SK-N-SH treated with all-trans-retinoic acid at 6 μM for 48 hours (cell line): ENCODE measurements around the gene EIF2S1.

Experiments used
- ARNTL ChIP-seq: fragments of 450-650 bp; formaldehyde crosslinking; IDR thresholded peaks from 2 replicates; pipeline ENCODE4 v1.5.0; 2020; ENCODE audit warnings: low read depth, mild to moderate bottlenecking, moderate library complexity, borderline replicate concordance
- CSDC2 ChIP-seq: fragments of 250-450 bp; sonication (Bioruptor Pico); IDR thresholded peaks from 2 replicates; pipeline ENCODE4 v1.5.0; 2020; ENCODE audit warnings: mild to moderate bottlenecking, moderate library complexity
- ZC3H10 ChIP-seq: fragments of 250-450 bp; sonication (Bioruptor Pico); IDR thresholded peaks from 2 replicates; pipeline ENCODE4 v1.5.1; 2021; ENCODE audit warnings: mild to moderate bottlenecking, moderate library complexity
- ZNF70 ChIP-seq: fragments of 450-650 bp; formaldehyde crosslinking; IDR thresholded peaks from 2 replicates; pipeline ENCODE4 v1.5.0; 2020; ENCODE audit warnings: mild to moderate bottlenecking, moderate library complexity
- TF ChIP-seq, protein P1 (sequence below): fragments of 250-450 bp; sonication (Bioruptor Pico); IDR thresholded peaks from 2 replicates; pipeline ENCODE4 v1.8.0; 2020; ENCODE audit warnings: mild to moderate bottlenecking, moderate library complexity, borderline replicate concordance
- TF ChIP-seq, protein P2 (sequence below): fragments of 250-450 bp; sonication (Bioruptor Pico); IDR thresholded peaks from 2 replicates; pipeline ENCODE4 v1.5.1; 2020; ENCODE audit warnings: low read depth, mild to moderate bottlenecking, moderate library complexity
- TF ChIP-seq, protein P3 (sequence below): fragments of 250-450 bp; sonication (Bioruptor Pico); IDR thresholded peaks from 2 replicates; pipeline ENCODE4 v1.5.1; 2021; ENCODE audit warnings: mild to moderate bottlenecking, moderate library complexity

DNA sequence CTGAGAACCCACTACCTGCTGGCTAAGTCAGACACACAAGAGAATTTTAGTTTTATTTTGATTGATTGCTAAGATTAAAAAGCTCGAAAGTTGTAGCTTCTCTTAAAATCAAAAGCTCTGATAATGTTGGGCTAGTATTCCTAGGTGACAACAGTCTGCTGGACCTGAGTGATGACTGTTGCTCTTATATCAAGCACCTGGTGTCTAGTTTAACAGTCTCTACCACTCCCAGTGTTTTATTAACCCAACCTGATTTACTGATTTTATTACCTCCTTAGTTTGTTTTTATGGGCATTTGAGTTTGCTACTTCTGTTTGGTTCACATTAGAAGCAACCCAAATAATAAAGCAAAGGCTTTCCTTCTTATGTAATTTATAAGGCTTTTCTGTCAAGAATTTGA, 42.3 kb upstream of the EIF2S1 start:
- TF ChIP-seq, protein P1, sequence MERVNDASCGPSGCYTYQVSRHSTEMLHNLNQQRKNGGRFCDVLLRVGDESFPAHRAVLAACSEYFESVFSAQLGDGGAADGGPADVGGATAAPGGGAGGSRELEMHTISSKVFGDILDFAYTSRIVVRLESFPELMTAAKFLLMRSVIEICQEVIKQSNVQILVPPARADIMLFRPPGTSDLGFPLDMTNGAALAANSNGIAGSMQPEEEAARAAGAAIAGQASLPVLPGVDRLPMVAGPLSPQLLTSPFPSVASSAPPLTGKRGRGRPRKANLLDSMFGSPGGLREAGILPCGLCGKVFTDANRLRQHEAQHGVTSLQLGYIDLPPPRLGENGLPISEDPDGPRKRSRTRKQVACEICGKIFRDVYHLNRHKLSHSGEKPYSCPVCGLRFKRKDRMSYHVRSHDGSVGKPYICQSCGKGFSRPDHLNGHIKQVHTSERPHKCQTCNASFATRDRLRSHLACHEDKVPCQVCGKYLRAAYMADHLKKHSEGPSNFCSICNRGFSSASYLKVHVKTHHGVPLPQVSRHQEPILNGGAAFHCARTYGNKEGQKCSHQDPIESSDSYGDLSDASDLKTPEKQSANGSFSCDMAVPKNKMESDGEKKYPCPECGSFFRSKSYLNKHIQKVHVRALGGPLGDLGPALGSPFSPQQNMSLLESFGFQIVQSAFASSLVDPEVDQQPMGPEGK (CRISPR knock-in tag), result no peak
- TF ChIP-seq, protein P2, sequence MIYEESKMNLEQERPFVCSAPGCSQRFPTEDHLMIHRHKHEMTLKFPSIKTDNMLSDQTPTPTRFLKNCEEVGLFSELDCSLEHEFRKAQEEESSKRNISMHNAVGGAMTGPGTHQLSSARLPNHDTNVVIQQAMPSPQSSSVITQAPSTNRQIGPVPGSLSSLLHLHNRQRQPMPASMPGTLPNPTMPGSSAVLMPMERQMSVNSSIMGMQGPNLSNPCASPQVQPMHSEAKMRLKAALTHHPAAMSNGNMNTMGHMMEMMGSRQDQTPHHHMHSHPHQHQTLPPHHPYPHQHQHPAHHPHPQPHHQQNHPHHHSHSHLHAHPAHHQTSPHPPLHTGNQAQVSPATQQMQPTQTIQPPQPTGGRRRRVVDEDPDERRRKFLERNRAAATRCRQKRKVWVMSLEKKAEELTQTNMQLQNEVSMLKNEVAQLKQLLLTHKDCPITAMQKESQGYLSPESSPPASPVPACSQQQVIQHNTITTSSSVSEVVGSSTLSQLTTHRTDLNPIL (CRISPR knock-in tag), result no peak
- no peak for TF ChIP-seq CSDC2
- TF ChIP-seq, protein P3, sequence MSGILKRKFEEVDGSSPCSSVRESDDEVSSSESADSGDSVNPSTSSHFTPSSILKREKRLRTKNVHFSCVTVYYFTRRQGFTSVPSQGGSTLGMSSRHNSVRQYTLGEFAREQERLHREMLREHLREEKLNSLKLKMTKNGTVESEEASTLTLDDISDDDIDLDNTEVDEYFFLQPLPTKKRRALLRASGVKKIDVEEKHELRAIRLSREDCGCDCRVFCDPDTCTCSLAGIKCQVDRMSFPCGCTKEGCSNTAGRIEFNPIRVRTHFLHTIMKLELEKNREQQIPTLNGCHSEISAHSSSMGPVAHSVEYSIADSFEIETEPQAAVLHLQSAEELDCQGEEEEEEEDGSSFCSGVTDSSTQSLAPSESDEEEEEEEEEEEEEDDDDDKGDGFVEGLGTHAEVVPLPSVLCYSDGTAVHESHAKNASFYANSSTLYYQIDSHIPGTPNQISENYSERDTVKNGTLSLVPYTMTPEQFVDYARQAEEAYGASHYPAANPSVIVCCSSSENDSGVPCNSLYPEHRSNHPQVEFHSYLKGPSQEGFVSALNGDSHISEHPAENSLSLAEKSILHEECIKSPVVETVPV, result no peak
- TF ChIP-seq ZC3H10 (CRISPR knock-in tag), result no peak
- TF ChIP-seq ZNF70, result no peak
- no peak for TF ChIP-seq ARNTL (CRISPR knock-in tag)
